GM18951 (cell line): ENCODE measurements around the gene GRIPAP1.

ENCODE experiments used
- POLR2A ChIP-seq: IDR thresholded peaks from 4 replicates; pipeline ENCODE4 v1.6.1; 2011; ENCODE audit warnings: mild to moderate bottlenecking; ENCODE audit not compliant: insufficient read length, insufficient read depth; ENCODE audit errors: extremely low read depth
- in situ Hi-C: fragments of 300-500 bp; cut with MboI; formaldehyde crosslinking; loops from one replicate; pipeline ENCODE4 v1.12.0; 2022; ENCODE audit warnings: low sequenced_read_pairs, mixed read lengths, inconsistent platforms; ENCODE audit not compliant: unreplicated experiment

GRIPAP1 gene

GRCh38 chrX:48935301-48935670, 66.8 kb downstream of the GRIPAP1 start:
- TF ChIP-seq POLR2A = no peak
- in situ Hi-C loops = no loop called here

- in situ Hi-C loops = no loop called here
- TF ChIP-seq POLR2A = no peak
These were observed 67.3 kb downstream of the GRIPAP1 start for GRCh38 chrX:48934581-48935300.

- in situ Hi-C loops = no loop called here
- TF ChIP-seq POLR2A = no peak
These were observed 68.3 kb downstream of the GRIPAP1 start for GRCh38 chrX:48933757-48934156.

GRCh38 chrX:48927736-48928382, 74.2 kb downstream of the GRIPAP1 start:
- no peak for TF ChIP-seq POLR2A
- in situ Hi-C loops = no loop called here

- TF ChIP-seq POLR2A = no peak
- in situ Hi-C loops = no loop called here
These were observed 74.9 kb downstream of the GRIPAP1 start for GRCh38 chrX:48927123-48927522.

- no peak for TF ChIP-seq POLR2A
- in situ Hi-C loops = no loop called here
These were observed 77.8 kb downstream of the GRIPAP1 start for GRCh38 chrX:48924270-48924669.

GRCh38 chrX:48923771-48924170, 78.3 kb downstream of the GRIPAP1 start:
- no peak for TF ChIP-seq POLR2A

More at GRCh38 chrX:48923771-48924170, 78.3 kb downstream of the GRIPAP1 start:
- in situ Hi-C loops = no loop called here
